Duodenal mucosa (tissue), 2 donors: Measurements from ENCODE around the gene MT1M.

Source experiments
- H3K27ac ChIP-seq: one replicate; pipeline ENCODE4 v1.7.0; 2013; ENCODE audit warnings: low read depth, low read length
- H3K27me3 ChIP-seq, 2 donors: one replicate each; pipeline ENCODE4 v1.7.0; 2013; ENCODE audit warnings: low read length in 2 of 2, control low read depth in 1 of 2; ENCODE audit not compliant: insufficient read depth in 2 of 2, control insufficient read depth in 1 of 2
- H3K36me3 ChIP-seq, 2 donors: one replicate each; pipeline ENCODE4 v1.7.0; 2013; ENCODE audit warnings: low read length in 2 of 2, control low read depth in 1 of 2; ENCODE audit not compliant: insufficient read depth in 2 of 2, control insufficient read depth in 1 of 2
- H3K4me1 ChIP-seq, 2 donors: one replicate each; pipeline ENCODE4 v1.7.0; 2013; ENCODE audit warnings: low read length in 2 of 2, control low read depth in 1 of 2; ENCODE audit not compliant: insufficient read depth in 2 of 2, control insufficient read depth in 1 of 2
- H3K4me3 ChIP-seq, 2 donors: one replicate each; pipeline ENCODE4 v1.7.0; 2013; ENCODE audit warnings: low read length in 2 of 2, low read depth in 1 of 2
- H3K9ac ChIP-seq, 2 donors: one replicate each; pipeline ENCODE4 v1.7.0; 2013; ENCODE audit warnings: low read length in 2 of 2, low read depth in 1 of 2
- H3K9me3 ChIP-seq, 2 donors: one replicate each; pipeline ENCODE4 v1.7.0; 2013; ENCODE audit warnings: low read length in 2 of 2, control low read depth in 1 of 2; ENCODE audit not compliant: control insufficient read depth in 1 of 2

The MT1M gene

GRCh38 chr16:56628486-56629350, 3.7 kb upstream of the MT1M start:
- H3K4me1 ChIP-seq, result peaks cover 0 to 17% of the 10 kb centered on the region in 2 donors
- H3K27ac ChIP-seq, result no peak overlapping the region
- no peaks in the 10 kb centered on the region for H3K36me3 ChIP-seq
- no peak overlapping the region for H3K9ac ChIP-seq
- H3K9me3 ChIP-seq, result no peaks in the 10 kb centered on the region
- H3K4me3 ChIP-seq, result no peak overlapping the region
- peaks cover 0 to 7% of the 10 kb centered on the region in 2 donors for H3K27me3 ChIP-seq

- Histone ChIP-seq H3K27me3 (peaks cover 0 to 7% of the 10 kb centered on the region in 2 donors), H3K27ac (no peak overlapping the region), H3K4me1 (peaks cover 0 to 19% of the 10 kb centered on the region in 2 donors), H3K4me3 (no peak overlapping the region), H3K9me3 (no peaks in the 10 kb centered on the region), H3K36me3 (no peaks in the 10 kb centered on the region), H3K9ac (no peak overlapping the region)
These were observed 2.9 kb upstream of the MT1M start for GRCh38 chr16:56629531-56629930.

- Histone ChIP-seq H3K4me1 (peaks cover 0 to 22% of the 10 kb centered on the region in 2 donors), H3K4me3 (no peak overlapping the region), H3K9ac (no peak overlapping the region), H3K27ac (no peak overlapping the region), H3K36me3 (no peaks in the 10 kb centered on the region), H3K27me3 (peaks cover under 1 to 8% of the 10 kb centered on the region in 2 donors), H3K9me3 (no peaks in the 10 kb centered on the region)
These were observed 2.3 kb upstream of the MT1M start for GRCh38 chr16:56630134-56630533.

- H3K9ac ChIP-seq, result no peak overlapping the region
These were observed 1.3 kb upstream of the MT1M start for GRCh38 chr16:56631197-56631596.

GRCh38 chr16:56631832-56632155, 665 bp upstream of the MT1M start:
- H3K27ac ChIP-seq, result peak overlapping the region; percentile 65
- H3K9me3 ChIP-seq, result no peaks in the 10 kb centered on the region
- peak overlapping the region; percentile 74 to 84 for H3K4me3 ChIP-seq
- peaks cover 14 to 16% of the 10 kb centered on the region in 2 donors for H3K27me3 ChIP-seq
- H3K36me3 ChIP-seq, result no peaks in the 10 kb centered on the region
- peak overlapping the region; percentile 58 to 89 for H3K9ac ChIP-seq
- peaks cover 0 to 19% of the 10 kb centered on the region in 2 donors for H3K4me1 ChIP-seq

More at GRCh38 chr16:56631197-56631596, 1.3 kb upstream of the MT1M start:
- Histone ChIP-seq H3K9me3 (no peaks in the 10 kb centered on the region), H3K27ac (no peak overlapping the region), H3K4me1 (peaks cover 0 to 23% of the 10 kb centered on the region in 2 donors), H3K36me3 (no peaks in the 10 kb centered on the region), H3K27me3 (peaks cover 10 to 12% of the 10 kb centered on the region in 2 donors), H3K4me3 (no peak overlapping the region)

GRCh38 chr16:56632848-56633365, 448 bp downstream of the MT1M start:
- peaks cover 18% of the 10 kb centered on the region in 2 donors for H3K27me3 ChIP-seq
- peak overlapping the region; percentile 65 for H3K27ac ChIP-seq
- H3K9ac ChIP-seq, result peak overlapping the region; percentile 58 to 89
- no peaks in the 10 kb centered on the region for H3K36me3 ChIP-seq
- peaks cover 3 to 20% of the 10 kb centered on the region in 2 donors for H3K4me1 ChIP-seq
- peak overlapping the region; percentile 74 to 84 for H3K4me3 ChIP-seq
- H3K9me3 ChIP-seq, result no peaks in the 10 kb centered on the region

GRCh38 chr16:56633535-56633934, 1.1 kb downstream of the MT1M start:
- Histone ChIP-seq H3K27me3 (peaks cover 18 to 19% of the 10 kb centered on the region in 2 donors), H3K4me1 (peaks cover 5 to 27% of the 10 kb centered on the region in 2 donors), H3K9ac (peak overlapping the region in 1 of 2 donors; percentile 89), H3K36me3 (no peaks in the 10 kb centered on the region), H3K9me3 (no peaks in the 10 kb centered on the region), H3K4me3 (peak overlapping the region; percentile 74 to 84), H3K27ac (no peak overlapping the region)

GRCh38 chr16:56634715-56635440, 2.4 kb downstream of the MT1M start:
- no peaks in the 10 kb centered on the region for H3K36me3 ChIP-seq
- H3K9ac ChIP-seq, result no peak overlapping the region
- no peaks in the 10 kb centered on the region for H3K9me3 ChIP-seq
- peaks cover 18 to 19% of the 10 kb centered on the region in 2 donors for H3K27me3 ChIP-seq
- H3K4me1 ChIP-seq, result peaks cover 12 to 39% of the 10 kb centered on the region in 2 donors
- no peak overlapping the region for H3K27ac ChIP-seq
- H3K4me3 ChIP-seq, result peak overlapping the region; percentile 36 to 43

- Histone ChIP-seq H3K9ac (no peak overlapping the region), H3K9me3 (no peaks in the 10 kb centered on the region), H3K36me3 (no peaks in the 10 kb centered on the region), H3K4me1 (peaks cover 13 to 39% of the 10 kb centered on the region in 2 donors), H3K4me3 (peak overlapping the region in 1 of 2 donors; percentile 43), H3K27ac (no peak overlapping the region), H3K27me3 (peaks cover 18 to 19% of the 10 kb centered on the region in 2 donors)
These were observed 3.0 kb downstream of the MT1M start for GRCh38 chr16:56635441-56635967.
